CD4-positive, alpha-beta T cell treated with Interleukin-4 for 4 hours (primary cell): ENCODE measurements around the gene HCN4.
"Not testable (repeated sequence)": the region's sequence is repeated elsewhere in the genome, so short reads cannot be mapped to it uniquely, and the experiment has no call there.

Source experiments
- DNase-seq: peaks from one replicate; pipeline ENCODE4 v3.0.0-alpha.2; 2020

Gene HCN4

GRCh38 chr15:73323956-73324355 is 44.8 kb downstream of the HCN4 start:
- no peak for DNase-seq

GRCh38 chr15:73323374-73323955 is 45.3 kb downstream of the HCN4 start:
- DNase-seq, result no peak

- DNase-seq, result no peak
Observed at GRCh38 chr15:73322665-73323373, 45.9 kb downstream of the HCN4 start.

GRCh38 chr15:73321496-73322450 is 47.0 kb downstream of the HCN4 start:
- DNase-seq, result no peak

GRCh38 chr15:73320619-73321180 is 48.1 kb downstream of the HCN4 start:
- no peak for DNase-seq

- no peak for DNase-seq
Observed at GRCh38 chr15:73319460-73320245, 49.1 kb downstream of the HCN4 start.

GRCh38 chr15:73318463-73319351 is 50.1 kb downstream of the HCN4 start:
- DNase-seq, result no peak

- DNase-seq, result no peak
Observed at GRCh38 chr15:73317651-73318462, 50.9 kb downstream of the HCN4 start.

GRCh38 chr15:73313861-73314260 is 54.9 kb downstream of the HCN4 start:
- DNase-seq, result no peak

- DNase-seq, result no peak
Observed at GRCh38 chr15:73308305-73308704, 60.5 kb downstream of the HCN4 start.

GRCh38 chr15:73305331-73306211 is 63.2 kb downstream of the HCN4 start:
- DNase-seq, result peak; percentile 20

- DNase-seq, result no peak
Observed at GRCh38 chr15:73303636-73304035, 65.1 kb downstream of the HCN4 start.

GRCh38 chr15:73300286-73300685 is 68.5 kb downstream of the HCN4 start:
- not testable (repeated sequence) for DNase-seq

GRCh38 chr15:73298522-73299245 is 70.1 kb downstream of the HCN4 start:
- no peak for DNase-seq

- DNase-seq, result no peak
Observed at GRCh38 chr15:73296609-73297353, 72.0 kb downstream of the HCN4 start.

- no peak for DNase-seq
Observed at GRCh38 chr15:73295630-73296286, 73.0 kb downstream of the HCN4 start.

GRCh38 chr15:73293773-73294172 is 75.0 kb downstream of the HCN4 start:
- no peak for DNase-seq
